ENCODE data around the gene TSPAN33.
"Not testable (repeated sequence)": the region's sequence is repeated elsewhere in the genome, so short reads cannot be mapped to it uniquely, and the experiment has no call there.

TSPAN33 gene

DNA sequence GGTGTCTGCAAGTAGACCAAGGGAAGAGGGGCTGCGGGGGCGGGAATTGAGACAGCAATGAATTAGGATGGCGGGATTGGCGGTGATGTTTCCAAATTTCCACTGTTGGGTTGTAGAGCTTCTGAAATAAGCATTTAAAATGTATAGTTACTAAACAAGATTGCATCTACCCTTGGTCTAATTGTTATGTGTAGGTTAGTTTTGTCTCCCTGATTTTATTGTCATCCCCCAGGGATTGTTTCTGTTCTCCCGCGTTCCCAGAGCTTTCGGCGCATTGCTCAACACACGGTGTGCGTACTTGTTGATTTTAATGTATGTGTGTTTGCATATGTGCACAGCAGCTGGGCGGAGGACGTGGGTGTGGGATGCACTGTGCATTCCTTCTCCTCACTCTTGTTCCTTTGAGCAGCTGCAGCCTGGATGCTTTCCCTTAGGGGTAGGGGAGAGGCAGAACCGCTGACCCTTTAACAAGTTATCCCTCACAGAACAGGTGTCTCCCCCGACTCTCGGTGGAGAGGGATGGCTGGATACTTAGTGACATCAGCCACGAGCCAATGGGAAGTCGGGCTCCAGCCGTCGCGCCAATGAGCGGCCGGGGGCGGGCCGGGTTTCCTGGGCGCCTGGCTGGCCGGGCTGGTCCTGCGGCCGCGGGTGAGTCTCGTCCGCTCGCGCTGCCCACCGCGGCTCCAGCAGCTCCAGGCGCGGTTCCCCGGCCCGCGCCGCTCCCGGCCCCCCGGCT is at the start of gene TSPAN33:
TSPAN33 (plus strand) TSS at position 613 of the 739 bp plus-strand sequence. CDS start 274 bp downstream, outside the sequence.
- DNase-seq (ENCODE audit: low read depth) = peak; percentile 54

- no peak for DNase-seq (ENCODE audit: low read depth)
Measured at GRCh38 chr7:129095258-129095657, 49.2 kb upstream of the TSPAN33 start.

DNA sequence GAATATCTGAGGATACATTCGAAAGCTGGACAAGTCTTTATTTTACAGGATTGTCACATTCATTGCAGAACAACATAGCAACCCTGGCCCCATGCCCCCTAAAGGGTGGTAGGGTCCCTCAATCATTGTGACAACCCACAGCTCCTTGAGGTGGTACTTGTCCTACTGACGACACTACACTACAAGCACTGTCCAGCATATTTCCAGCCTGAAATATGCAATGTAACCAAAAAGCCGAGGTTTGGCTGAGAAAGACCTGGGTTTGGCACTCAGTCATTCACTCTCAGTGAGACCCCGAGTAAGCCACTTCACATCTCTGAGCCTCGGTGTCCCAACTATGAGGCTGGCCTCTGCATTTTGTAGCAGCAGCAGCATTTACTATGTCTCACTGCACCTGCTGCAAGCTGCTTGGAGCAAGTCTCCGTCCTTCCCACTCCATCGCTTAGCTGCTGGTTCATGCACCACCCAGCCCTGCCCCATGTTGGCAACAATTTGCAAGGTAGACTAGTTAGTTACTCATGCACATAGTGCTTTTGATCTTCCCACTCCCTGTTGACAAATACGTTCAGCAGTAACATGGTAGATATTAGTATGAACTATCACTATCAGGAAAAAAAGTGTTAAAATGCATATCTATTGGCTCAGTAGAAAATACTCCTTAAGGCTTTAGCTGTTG is 46.0 kb upstream of the TSPAN33 start:
- no peak for DNase-seq (ENCODE audit: low read depth)

DNA sequence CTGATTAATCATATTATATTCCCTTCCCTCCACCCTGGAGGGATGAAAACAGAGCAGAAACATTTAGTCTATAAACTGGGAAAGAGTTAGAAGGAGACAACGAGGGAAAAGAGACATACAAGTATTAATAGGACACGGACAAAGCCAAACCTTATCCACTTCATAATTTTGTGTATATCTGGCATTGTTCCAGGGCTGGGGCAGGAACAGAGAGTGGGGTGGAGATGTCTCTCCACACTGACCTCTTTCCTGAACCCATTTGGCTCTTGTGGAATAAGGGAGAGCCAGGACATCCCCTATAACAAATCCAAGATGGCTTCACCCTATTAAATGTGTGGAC is 43.7 kb upstream of the TSPAN33 start:
- no peak for DNase-seq (ENCODE audit: low read depth)

DNA sequence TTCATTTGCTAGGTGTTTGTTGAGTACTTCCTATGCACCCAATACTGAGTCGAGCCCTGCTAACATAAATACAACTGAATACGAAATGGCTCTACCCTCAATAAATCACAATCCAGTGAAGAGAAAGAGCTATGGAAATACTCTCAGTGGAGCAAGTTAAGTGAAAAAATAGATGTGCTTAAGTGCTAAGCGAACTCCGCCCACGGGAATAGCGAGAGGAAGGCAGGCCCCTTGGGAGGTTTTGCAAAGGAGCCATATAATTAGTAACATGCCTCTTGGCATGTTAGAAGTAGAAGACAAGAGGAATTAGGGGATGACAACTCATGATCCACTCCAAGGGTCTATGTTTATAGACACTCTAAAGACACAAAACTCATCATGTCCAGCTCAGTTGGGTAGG is 42.8 kb upstream of the TSPAN33 start:
- no peak for DNase-seq (ENCODE audit: low read depth)

DNA sequence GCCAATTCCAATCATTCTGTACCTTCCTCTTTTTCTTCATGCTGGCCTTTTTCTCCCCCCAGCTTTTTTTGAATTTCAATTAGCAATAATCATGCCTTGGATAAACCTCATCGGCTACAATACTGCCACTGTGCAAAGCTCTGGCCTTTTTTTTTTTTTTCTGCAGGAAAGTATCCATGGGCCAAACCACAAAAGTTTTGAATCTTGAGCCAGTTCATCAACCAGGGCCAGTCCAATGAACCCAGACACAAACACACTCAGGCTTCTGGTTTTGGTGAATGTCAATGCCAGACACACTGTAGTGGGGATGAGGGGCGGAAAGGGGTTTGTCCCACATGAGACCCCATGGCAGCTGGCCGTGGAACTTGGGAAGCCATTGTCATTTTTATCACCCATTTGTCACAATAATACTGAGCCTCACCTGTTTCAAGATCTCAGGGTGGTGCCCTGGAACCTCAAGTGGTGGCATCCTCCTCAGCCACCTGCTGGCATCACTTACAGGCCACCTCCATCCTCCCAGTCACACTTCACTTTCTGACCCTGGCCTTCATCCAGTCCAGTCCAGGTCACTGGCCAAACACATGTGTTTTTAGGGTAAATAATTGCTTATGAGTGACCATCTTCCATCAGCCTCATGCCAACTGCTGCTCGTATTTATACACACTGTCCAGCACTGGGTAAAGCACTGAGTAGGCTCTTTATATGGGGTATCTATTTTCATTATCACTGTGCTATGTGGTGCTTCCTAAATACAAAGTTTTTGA is 40.8 kb upstream of the TSPAN33 start:
- no peak for DNase-seq (ENCODE audit: low read depth)

DNA sequence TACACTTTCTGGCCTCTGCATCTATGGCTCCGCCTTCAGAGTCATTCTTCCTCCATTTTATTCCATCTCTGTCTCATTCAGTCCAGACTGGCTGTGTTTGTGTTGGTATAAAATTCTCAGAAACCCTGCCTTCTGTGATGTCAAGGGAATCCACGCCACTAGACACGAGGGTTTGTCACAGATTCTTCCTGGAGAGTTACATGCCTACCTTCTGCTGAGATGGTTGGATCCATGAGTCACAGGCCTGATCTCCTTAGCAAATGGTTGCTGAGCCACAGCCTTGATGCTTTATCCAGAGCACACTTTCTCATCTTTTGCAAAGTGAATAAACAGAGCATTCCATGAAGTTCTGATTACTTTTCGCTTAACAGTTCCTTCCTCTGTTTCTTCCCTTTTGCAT is 35.9 kb upstream of the TSPAN33 start:
- DNase-seq (ENCODE audit: low read depth) = no peak

DNA sequence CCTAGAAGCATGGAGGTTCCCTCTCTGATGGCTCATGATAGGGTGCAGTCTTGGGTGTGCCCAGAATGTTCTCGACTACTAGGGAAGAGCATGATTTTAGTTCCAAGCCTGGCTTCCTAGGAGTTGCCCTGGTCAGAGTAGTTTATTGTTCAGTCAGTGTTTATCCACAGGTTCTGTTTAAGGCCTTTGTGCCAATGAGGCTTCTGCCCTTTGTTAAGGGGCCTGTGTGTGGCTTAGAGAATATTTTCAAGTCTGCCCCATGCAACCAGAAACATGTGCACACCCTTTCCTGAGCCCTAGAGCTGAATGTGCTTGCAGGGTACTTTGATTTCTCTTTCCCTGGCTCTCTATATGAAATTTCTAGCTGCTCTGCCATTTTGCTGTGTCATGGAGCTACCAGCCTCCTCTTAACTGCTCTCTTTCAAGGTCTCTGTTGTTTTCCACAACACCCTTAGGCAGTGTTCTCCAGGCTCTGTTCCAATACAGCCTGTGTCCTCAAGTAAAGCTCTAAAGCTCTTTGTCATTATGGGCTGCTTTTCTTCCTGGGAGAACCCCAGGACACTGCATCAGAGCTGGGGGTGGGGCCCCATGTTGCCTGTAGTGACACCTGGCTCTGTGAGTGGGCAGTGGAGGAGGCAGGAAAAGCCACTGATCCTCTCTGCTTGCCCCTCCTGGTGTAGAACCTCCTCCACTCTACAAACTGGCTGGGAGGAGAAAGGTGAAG is 34.1 kb upstream of the TSPAN33 start:
- DNase-seq (ENCODE audit: low read depth) = no peak

- DNase-seq (ENCODE audit: low read depth) = no peak
Measured at GRCh38 chr7:129110982-129111376, 33.5 kb upstream of the TSPAN33 start.

GRCh38 chr7:129115676-129116075 is 28.8 kb upstream of the TSPAN33 start:
- no peak for DNase-seq (ENCODE audit: low read depth)

GRCh38 chr7:129118182-129118581 is 26.3 kb upstream of the TSPAN33 start:
- DNase-seq (ENCODE audit: low read depth) = no peak

- DNase-seq (ENCODE audit: low read depth) = no peak
Measured at GRCh38 chr7:129118976-129119375, 25.5 kb upstream of the TSPAN33 start.

DNA sequence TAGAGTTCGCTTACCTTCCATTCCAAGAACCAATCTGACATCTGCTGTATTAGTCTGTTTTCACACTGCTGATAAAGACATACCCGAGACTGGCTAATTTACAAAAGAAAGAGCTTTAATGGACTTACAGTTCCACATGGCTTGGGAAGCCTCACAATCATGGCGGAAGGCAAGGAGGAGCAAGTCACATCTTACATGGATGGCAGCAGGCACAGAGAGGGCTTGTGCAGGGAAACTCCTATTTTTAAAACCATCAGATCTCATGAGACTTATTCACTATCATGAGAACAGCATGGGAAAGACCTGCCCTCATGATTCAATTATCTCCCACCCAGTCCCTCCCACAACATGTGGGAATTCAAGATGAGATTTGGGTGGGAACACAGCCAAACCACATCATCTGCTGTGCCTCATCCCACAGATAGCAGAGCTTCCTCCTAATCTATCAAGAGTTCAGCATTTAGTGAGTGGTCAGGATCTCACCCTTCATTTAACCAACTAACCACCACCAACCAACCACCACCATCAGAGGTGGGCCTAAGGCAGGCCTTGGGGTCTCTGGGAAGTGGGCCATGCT is 22.9 kb upstream of the TSPAN33 start:
- DNase-seq (ENCODE audit: low read depth) = not testable (repeated sequence)

- no peak for DNase-seq (ENCODE audit: low read depth)
Measured at GRCh38 chr7:129122078-129122750, 22.3 kb upstream of the TSPAN33 start.

DNA sequence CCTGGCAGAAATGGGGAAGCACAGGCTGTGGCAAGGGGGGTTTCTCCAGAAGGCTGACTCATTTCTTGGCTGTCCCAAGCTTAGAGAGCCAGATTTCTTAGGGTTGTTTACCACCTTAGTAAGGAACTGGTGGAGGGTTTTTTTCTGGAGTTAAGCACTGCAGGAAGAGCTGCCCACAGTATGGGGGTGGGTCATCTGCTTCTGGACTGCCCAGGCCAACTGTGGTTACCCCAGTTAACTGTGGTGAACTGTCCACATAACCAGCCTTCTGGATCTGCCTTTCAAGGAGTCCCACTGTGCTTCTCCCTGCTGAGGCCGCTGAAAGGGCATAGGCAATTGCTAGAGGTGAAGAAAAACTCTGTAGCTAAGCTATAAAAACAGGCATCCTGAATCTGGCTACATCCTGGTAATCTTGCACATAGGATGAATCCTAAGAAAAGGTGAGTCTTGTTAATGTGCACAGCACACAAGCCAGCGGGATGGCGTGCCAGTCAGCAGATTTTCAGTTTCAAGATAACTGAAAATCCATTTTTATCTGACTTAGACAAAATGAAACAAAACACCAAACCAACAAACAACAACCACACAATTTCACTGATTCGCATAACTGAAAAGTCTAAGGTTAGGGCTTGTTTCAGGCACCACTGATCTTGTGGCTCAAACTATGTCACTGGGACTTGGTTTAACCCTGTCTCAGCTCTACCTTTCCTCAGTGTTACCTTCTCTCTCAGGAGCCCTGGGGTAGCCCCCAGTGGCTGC is 21.6 kb upstream of the TSPAN33 start:
- DNase-seq (ENCODE audit: low read depth) = no peak

- DNase-seq (ENCODE audit: low read depth) = no peak
Measured at GRCh38 chr7:129123510-129123857, 21.0 kb upstream of the TSPAN33 start.

- DNase-seq (ENCODE audit: low read depth) = no peak
Measured at GRCh38 chr7:129126314-129126713, 18.2 kb upstream of the TSPAN33 start.

DNA sequence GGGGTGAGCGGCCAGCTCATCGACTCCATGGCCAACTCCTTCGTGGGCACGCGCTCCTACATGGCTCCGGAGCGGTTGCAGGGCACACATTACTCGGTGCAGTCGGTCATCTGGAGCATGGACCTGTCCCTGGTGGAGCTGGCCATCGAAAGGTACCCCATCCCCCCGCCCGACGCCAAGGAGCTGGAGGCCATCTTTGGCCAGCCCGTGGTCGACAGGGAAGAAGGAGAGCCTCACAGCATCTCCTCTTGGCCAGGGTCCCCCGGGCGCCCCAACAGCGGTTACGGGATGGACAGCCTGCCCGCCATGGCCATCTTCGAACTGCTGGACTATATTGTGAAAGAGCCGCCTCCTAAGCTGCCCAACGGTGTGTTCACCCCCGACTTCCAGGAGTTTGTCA is 17.4 kb upstream of the TSPAN33 start:
- no peak for DNase-seq (ENCODE audit: low read depth)

DNA sequence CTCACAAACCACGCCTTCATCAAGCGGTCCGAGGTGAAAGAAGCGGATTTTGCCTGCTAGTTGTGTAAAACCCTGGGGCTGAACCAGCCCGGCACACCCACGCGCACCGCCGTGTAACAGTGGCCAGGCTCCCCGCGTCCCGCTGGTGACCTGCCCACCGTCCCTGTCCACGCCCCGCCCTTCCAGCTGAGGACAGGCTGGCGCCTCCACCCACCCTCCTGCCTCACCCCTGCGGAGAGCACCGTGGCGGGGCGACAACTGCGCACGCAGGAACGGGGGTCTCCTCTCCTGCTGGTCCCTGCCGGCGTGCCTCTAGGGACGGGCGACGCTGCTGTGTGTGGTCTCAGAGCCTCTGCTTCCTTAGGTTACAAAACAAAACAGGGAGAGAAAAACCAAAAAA is 16.9 kb upstream of the TSPAN33 start:
- no peak for DNase-seq (ENCODE audit: low read depth)

DNA sequence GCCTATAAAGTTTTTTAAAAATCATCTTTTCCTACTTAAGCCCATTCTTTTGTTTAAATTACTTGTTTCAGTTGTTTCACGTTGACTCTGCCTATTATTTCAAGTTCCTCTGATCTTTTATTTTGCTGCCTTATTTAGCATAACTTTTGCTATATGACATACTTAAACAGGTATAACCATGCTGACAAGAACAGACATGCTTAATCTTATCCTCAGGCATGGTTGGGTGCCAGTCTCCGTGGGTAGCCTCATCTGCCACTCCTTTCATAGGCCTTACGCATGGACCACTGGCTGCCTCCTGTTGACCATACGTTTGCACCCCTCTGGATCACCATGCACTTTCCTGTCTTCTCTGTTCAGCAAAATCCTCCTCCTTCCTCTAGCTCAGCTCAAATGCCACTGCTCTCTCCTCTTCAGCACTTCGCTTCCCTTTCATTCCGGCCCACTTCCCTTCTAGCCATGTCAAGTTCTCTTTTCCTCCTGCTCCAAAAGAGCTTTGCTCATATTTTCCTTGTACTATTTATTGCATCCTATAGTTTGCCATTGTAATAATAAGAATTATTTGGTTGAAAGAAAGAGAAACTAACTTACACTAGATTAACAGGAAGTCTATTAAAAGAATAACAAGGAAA is 10.0 kb upstream of the TSPAN33 start:
- DNase-seq (ENCODE audit: low read depth) = no peak
